H1 (cell line): Measurements from ENCODE around the gene EPN2. TPM values are rescaled to one million over a fixed set of nuclear protein-coding genes. Genes with fewer than 3 reads are reported as not detected.
A peak's percentile ranks its signal among the peaks of the same experiment; 100 is the strongest.

Experiments used
- CTCF ChIA-PET: fragments of 300-600 bp; sonication (Branson Sonifier 250); formaldehyde crosslinking; loops from one replicate; lab custom pipeline; 2021; ENCODE audit not compliant: partially characterized antibody; lab: Charles Lee
- POLR2A ChIA-PET: fragments of 300-600 bp; sonication (Branson Sonifier 250); formaldehyde crosslinking; loops from one replicate; lab custom pipeline; 2021; ENCODE audit warnings: inconsistent platforms; ENCODE audit not compliant: partially characterized antibody; lab: Charles Lee
- DNase-seq, 2 experiments: peaks; one replicate each; pipeline versions ENCODE4 v3.0.0 to v3.0.0-alpha.2; 2010 to 2022; ENCODE audit warnings: low spot score in 2 of 2, low read depth in 1 of 2, mixed read lengths in 1 of 2
- FAIRE-seq: peaks from 2 replicates; lab custom pipeline; 2011; peaks lifted over from hg19 to GRCh38; lab: Jason Lieb, UNC
- H2AFZ ChIP-seq: 2 replicates; pipeline ENCODE4 v1.8.1; 2012; ENCODE audit warnings: low read length, inconsistent platforms
- H2AK5ac ChIP-seq: 2 replicates; pipeline ENCODE4 v1.6.1; 2013; ENCODE audit warnings: low read depth, low read length
- H2BK120ac ChIP-seq: replicated peaks from 2 replicates; pipeline ENCODE3; 2013; ENCODE audit warnings: low read depth, low read length, inconsistent platforms
- H2BK12ac ChIP-seq: 2 replicates; pipeline ENCODE4 v1.6.1; 2013; ENCODE audit warnings: low read depth, low read length
- H2BK15ac ChIP-seq: 2 replicates; pipeline ENCODE4 v1.6.1; 2013; ENCODE audit warnings: low read length
- H2BK20ac ChIP-seq: 2 replicates; pipeline ENCODE4 v1.6.1; 2013; ENCODE audit warnings: low read length
- H2BK5ac ChIP-seq: 2 replicates; pipeline ENCODE4 v1.6.1; 2013; ENCODE audit warnings: low read depth, low read length
- H3K14ac ChIP-seq: 2 replicates; pipeline ENCODE4 v1.6.1; 2013; ENCODE audit warnings: inconsistent platforms; ENCODE audit not compliant: insufficient read length
- H3K18ac ChIP-seq: 2 replicates; pipeline ENCODE4 v1.6.1; 2013; ENCODE audit warnings: low read length; ENCODE audit errors: extremely low read depth
- H3K23ac ChIP-seq: 2 replicates; pipeline ENCODE4 v1.6.1; 2013; ENCODE audit warnings: inconsistent platforms; ENCODE audit not compliant: insufficient read length
- H3K23me2 ChIP-seq: 2 replicates; pipeline ENCODE4 v1.6.1; 2013; ENCODE audit warnings: low read depth, low read length
- H3K27ac ChIP-seq: 2 replicates; pipeline ENCODE4 v1.6.1; 2011; ENCODE audit warnings: low read depth, low read length, inconsistent platforms
- H3K27me3 ChIP-seq, 4 experiments: replicated peaks in 1 of 4; 1 replicate in 1 of 4; 2 replicates in 3 of 4; pipeline versions ENCODE4 v1.6.1 to v1.8.1; 2011 to 2013; ENCODE audit warnings: low read length in 3 of 4, mild to moderate bottlenecking in 3 of 4, inconsistent platforms in 2 of 4, mixed read lengths in 2 of 4, moderate library complexity in 1 of 4; ENCODE audit not compliant: control insufficient read depth in 3 of 4, insufficient read depth in 3 of 4; ENCODE audit errors: extremely low read depth in 1 of 4
- H3K36me3 ChIP-seq, 4 experiments: 2 replicates each; pipeline versions ENCODE4 v1.6.1 to v1.8.1; 2011 to 2013; ENCODE audit warnings: mild to moderate bottlenecking in 4 of 4, low read length in 3 of 4, moderate library complexity in 2 of 4, control low read depth in 1 of 4, inconsistent platforms in 1 of 4; ENCODE audit not compliant: insufficient read depth in 4 of 4, control insufficient read depth in 2 of 4
- H3K4ac ChIP-seq: replicated peaks from 2 replicates; pipeline ENCODE3; 2013; ENCODE audit warnings: low read length, low read depth, mixed read lengths, inconsistent platforms; ENCODE audit not compliant: insufficient read length
- H3K4me1 ChIP-seq, 4 experiments: replicated peaks in 1 of 4; 1 replicate in 1 of 4; 2 replicates in 3 of 4; pipeline versions ENCODE4 v1.6.1 to v1.8.1; 2011 to 2013; ENCODE audit warnings: low read length in 3 of 4, inconsistent platforms in 2 of 4, mixed read lengths in 1 of 4; ENCODE audit not compliant: insufficient read depth in 4 of 4, control insufficient read depth in 3 of 4
- H3K4me2 ChIP-seq, 2 experiments: 2 replicates each; pipeline versions ENCODE4 v1.6.1 to v1.8.1; 2011 to 2013; ENCODE audit warnings: low read depth in 2 of 2, low read length in 2 of 2, control low read depth in 1 of 2, inconsistent platforms in 1 of 2, mild to moderate bottlenecking in 1 of 2; ENCODE audit not compliant: insufficient read depth in 1 of 2
- H3K4me3 ChIP-seq, 4 experiments: fragments of 200-600, 300-600 bp in 1 of 4; sonication (generic), shearing (Covaris generic), sonication (Bioruptor Twin) in 1 of 4; 2 replicates each; pipeline versions ENCODE4 v1.5.1 to v1.8.1; 2011 to 2016; ENCODE audit warnings: low read length in 4 of 4, low read depth in 3 of 4, control low read depth in 2 of 4, inconsistent platforms in 2 of 4, mild to moderate bottlenecking in 2 of 4, mixed read lengths in 1 of 4, moderate library complexity in 1 of 4; ENCODE audit not compliant: insufficient read depth in 2 of 4; ENCODE audit errors: extremely low read depth in 1 of 4
- H3K56ac ChIP-seq: replicated peaks from 2 replicates; pipeline ENCODE3; 2013; ENCODE audit warnings: low read depth, mild to moderate bottlenecking, mixed read lengths, low read length, inconsistent platforms; ENCODE audit not compliant: insufficient read length
- H3K79me1 ChIP-seq: 2 replicates; pipeline ENCODE4 v1.6.1; 2013; ENCODE audit warnings: low read depth, low read length, control low read depth
- H3K79me2 ChIP-seq, 2 experiments: 2 replicates each; pipeline versions ENCODE4 v1.6.1 to v1.8.1; 2012 to 2013; ENCODE audit warnings: low read length in 2 of 2, mild to moderate bottlenecking in 2 of 2, inconsistent platforms in 1 of 2; ENCODE audit not compliant: insufficient read depth in 2 of 2, control insufficient read depth in 1 of 2
- H3K9ac ChIP-seq, 4 experiments: replicated peaks in 1 of 4; 1 replicate in 1 of 4; 2 replicates in 3 of 4; pipeline versions ENCODE4 v1.6.1 to v1.8.1; 2011 to 2013; ENCODE audit warnings: low read depth in 3 of 4, low read length in 3 of 4, control low read depth in 2 of 4, mild to moderate bottlenecking in 2 of 4, moderate library complexity in 2 of 4, inconsistent platforms in 1 of 4; ENCODE audit errors: extremely low read depth in 1 of 4
- H3K9me3 ChIP-seq, 2 experiments: 2 replicates each; pipeline versions ENCODE4 v1.6.1 to v1.8.1; 2012 to 2013; ENCODE audit warnings: mild to moderate bottlenecking in 2 of 2, moderate library complexity in 2 of 2, control low read depth in 1 of 2, inconsistent platforms in 1 of 2, low read depth in 1 of 2, low read length in 1 of 2, mixed read lengths in 1 of 2; ENCODE audit not compliant: insufficient read depth in 2 of 2
- H4K20me1 ChIP-seq, 2 experiments: replicated peaks in 1 of 2; 2 replicates each; pipeline versions ENCODE3 to v1.8.1; 2011 to 2013; ENCODE audit warnings: inconsistent platforms in 2 of 2, low read length in 2 of 2, mild to moderate bottlenecking in 1 of 2; ENCODE audit not compliant: insufficient read depth in 2 of 2, control insufficient read depth in 1 of 2
- H4K5ac ChIP-seq: 2 replicates; pipeline ENCODE4 v1.6.1; 2013; ENCODE audit warnings: low read length, low read depth, mixed read lengths, inconsistent platforms; ENCODE audit not compliant: insufficient read length
- H4K8ac ChIP-seq: 2 replicates; pipeline ENCODE4 v1.8.0; 2013; ENCODE audit warnings: mild to moderate bottlenecking, moderate library complexity, low read length, inconsistent platforms; ENCODE audit not compliant: insufficient read depth; ENCODE audit errors: extremely low read depth
- H4K91ac ChIP-seq: replicated peaks from 2 replicates; pipeline ENCODE3; 2013; ENCODE audit warnings: low read length, mixed read lengths, inconsistent platforms; ENCODE audit not compliant: insufficient read length
- HDAC2 ChIP-seq, 2 experiments: fragments of 300-600 bp in 1 of 2; sonication (generic) in 1 of 2; IDR thresholded peaks; 2 replicates each; pipeline ENCODE4 v1.6.1; 2011 to 2012; ENCODE audit warnings: low read depth in 2 of 2, low read length in 2 of 2, mild to moderate bottlenecking in 2 of 2, moderate library complexity in 2 of 2, borderline replicate concordance in 1 of 2, inconsistent platforms in 1 of 2
- KDM1A ChIP-seq: fragments of 200-600, 300-600 bp; sonication (generic); IDR thresholded peaks from 2 replicates; pipeline ENCODE4 v1.7.1; 2016; ENCODE audit warnings: mild to moderate bottlenecking, low read length, borderline replicate concordance
- POLR2AphosphoS5 ChIP-seq: IDR thresholded peaks from 2 replicates; pipeline ENCODE4 v1.6.1; 2011; ENCODE audit warnings: low read depth, low read length
- POU5F1 ChIP-seq: IDR thresholded peaks from 2 replicates; pipeline ENCODE4 v1.6.1; 2011; ENCODE audit warnings: low read depth, mild to moderate bottlenecking, low read length, moderate library complexity
- SP2 ChIP-seq: IDR thresholded peaks from 2 replicates; pipeline ENCODE4 v1.6.1; 2012; ENCODE audit warnings: mild to moderate bottlenecking, low read length, inconsistent platforms
- SUZ12 ChIP-seq: fragments of 200-600 bp; sonication (generic); IDR thresholded peaks from 2 replicates; pipeline ENCODE4 v1.6.1; 2012; ENCODE audit warnings: mild to moderate bottlenecking, inconsistent platforms, low read length, moderate library complexity, mixed read lengths
- WGBS, 2 experiments: shearing (Covaris generic) in 1 of 2; methylation state at CpG; one replicate each; pipeline versions ENCODE4 v1.1.6 to v1.1.7; 2013 to 2015; ENCODE audit warnings: low lambda C conversion rate in 2 of 2, mixed read lengths in 2 of 2, inconsistent platforms in 1 of 2, low coverage in 1 of 2, missing lambda C conversion rate in 1 of 2; ENCODE audit not compliant: insufficient replicate concordance in 2 of 2, insufficient coverage in 1 of 2, insufficient read length in 1 of 2; ENCODE audit errors: extremely low coverage in 1 of 2, missing lambda C conversion rate in 1 of 2; 5-methylcytosine and 5-hydroxymethylcytosine counted together
- polyA plus RNA-seq, 7 experiments: library from polyadenylated mRNA; depleted of rRNA in 3 of 7; stranded (reverse) in 5 of 7; unstranded in 2 of 7; fragments of >200 nt in 5 of 7; fragments of 200-250 nt in 2 of 7; gene quantifications; 1 replicate in 5 of 7; 2 replicates in 1 of 7; 4 replicates in 1 of 7; pipeline versions ENCODE4 v1.2.1 to v1.2.3, GENCODE V29; 2011 to 2013; ENCODE audit warnings: missing spikeins in 2 of 7, mixed read lengths in 2 of 7
- total RNA-seq: library from RNA; stranded (reverse); fragmentation: NEBNext Ultra II Directional; extraction: Animal tissue kit (Norgen Biotek cat#: 25700); gene quantifications from 2 replicates; pipeline ENCODE4 v1.2.1, GENCODE V29; 2021
- TF ChIP-seq, protein P1 (sequence below): IDR thresholded peaks from 2 replicates; pipeline ENCODE4 v1.6.1; 2012; ENCODE audit warnings: inconsistent platforms

The EPN2 gene
- total and polyA plus RNA-seq, 2 of the 8 experiments (the other 6 are each of a cell fraction or from before 2014, with no cell fraction given): 28.7 to 55.8 TPM

GRCh38 chr17:19242926-19243325 lies 5.8 kb downstream of the EPN2 start:
- Histone ChIP-seq H3K23me2 (peaks cover 6% of the 10 kb centered on the region), H2BK120ac (no peak overlapping the region), H3K4ac (no peak overlapping the region), H3K9ac (no peak overlapping the region), H2BK20ac (0 out of 2 replicates have a peak overlapping the region, but pooled peaks have one; percentile 41), H3K56ac (no peak overlapping the region), H3K4me1 (peaks cover under 1 to 11% (median 6%) of the 10 kb centered on the region in 4 experiments; a peak in 5 of 7 replicates), H2AFZ (no peak overlapping the region), H2BK15ac (no peak overlapping the region), H2BK5ac (no peak overlapping the region), H4K8ac (no peak overlapping the region), H4K20me1 (peaks cover 4 to 23% of the 10 kb centered on the region in 2 experiments), H3K23ac (no peak overlapping the region), H3K27ac (no peak overlapping the region), H4K91ac (no peak overlapping the region), H3K4me2 (no peak overlapping the region), H2AK5ac (no peak overlapping the region), H3K79me1 (peaks cover 21% of the 10 kb centered on the region), H3K18ac (no peak overlapping the region), H3K79me2 (peaks cover 14 to 82% of the 10 kb centered on the region in 2 experiments), H2BK12ac (no peak overlapping the region; the same call in 1 of the 2 replicates), H3K9me3 (no peaks in the 10 kb centered on the region), H3K14ac (no peak overlapping the region), H4K5ac (no peak overlapping the region), H3K4me3 (no peak overlapping the region), H3K27me3 (no peaks in the 10 kb centered on the region), H3K36me3 (no peaks in the 10 kb centered on the region)
- TF ChIP-seq KDM1A: no peak
- no peak for TF ChIP-seq POU5F1
- TF ChIP-seq SP2: no peak
- TF ChIP-seq SUZ12: no peak
- TF ChIP-seq POLR2AphosphoS5: no peak
- TF ChIP-seq HDAC2 (IDR thresholded peaks at IDR 0.05; ENCODE audit: borderline replicate concordance in 1 of 2, low read depth in 2 of 2, low read length in 2 of 2): no peak
- TF ChIP-seq, protein P1, sequence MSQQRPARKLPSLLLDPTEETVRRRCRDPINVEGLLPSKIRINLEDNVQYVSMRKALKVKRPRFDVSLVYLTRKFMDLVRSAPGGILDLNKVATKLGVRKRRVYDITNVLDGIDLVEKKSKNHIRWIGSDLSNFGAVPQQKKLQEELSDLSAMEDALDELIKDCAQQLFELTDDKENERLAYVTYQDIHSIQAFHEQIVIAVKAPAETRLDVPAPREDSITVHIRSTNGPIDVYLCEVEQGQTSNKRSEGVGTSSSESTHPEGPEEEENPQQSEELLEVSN: no peak
- ChIA-PET POLR2A (no interaction called here), CTCF (no interaction called here)
- DNase-seq (no peak), FAIRE-seq (no peak)
- 96% methylated on average over 6 of the region's 7 CpGs; no CpG with 5 or more reads in 1 of the 2 experiments for WGBS, 2 experiments
